HepG2 (cell line): ENCODE results near the gene CD4. TPM values are rescaled to one million over a fixed set of nuclear protein-coding genes. Genes with fewer than 3 reads are reported as not detected.

ENCODE experiments used
- DNMT1 ChIP-seq: sonication (generic); formaldehyde crosslinking; IDR thresholded peaks from 2 replicates; pipeline ENCODE4 v1.5.1; 2020; ENCODE audit warnings: mild to moderate bottlenecking, missing genetic modification reagents
- E2F5 ChIP-seq: sonication (generic); formaldehyde crosslinking; conservative IDR thresholded peaks from 2 replicates; pipeline ENCODE4 v1.4.0; 2020; ENCODE audit warnings: missing genetic modification reagents
- FOXC1 ChIP-seq: sonication (generic); formaldehyde crosslinking; IDR thresholded peaks from 2 replicates; pipeline ENCODE4 v1.8.0; 2022; ENCODE audit warnings: mild to moderate bottlenecking, missing genetic modification reagents, borderline replicate concordance
- JARID2 ChIP-seq: sonication (generic); formaldehyde crosslinking; IDR thresholded peaks from 2 replicates; pipeline ENCODE4 v1.8.1; 2023; ENCODE audit warnings: missing genetic modification reagents, inconsistent platforms; ENCODE audit not compliant: insufficient replicate concordance
- KDM5B ChIP-seq: sonication (generic); formaldehyde crosslinking; IDR thresholded peaks from 2 replicates; pipeline ENCODE4 v1.4.0; 2020; ENCODE audit warnings: missing genetic modification reagents, mild to moderate bottlenecking, borderline replicate concordance
- TEAD3 ChIP-seq: optimal IDR thresholded peaks from 2 replicates; pipeline ENCODE3; 2016; ENCODE audit warnings: borderline replicate concordance
- ZBTB37 ChIP-seq: sonication (generic); formaldehyde crosslinking; IDR thresholded peaks from 2 replicates; pipeline ENCODE4 v1.4.0; 2020; ENCODE audit warnings: mild to moderate bottlenecking, missing genetic modification reagents
- ZBTB40 ChIP-seq, 2 experiments: fragments of 450-650 bp in 1 of 2; sonication (generic) in 1 of 2; formaldehyde crosslinking in 1 of 2; IDR thresholded peaks; 2 replicates each; pipeline versions ENCODE4 v1.6.1 to v1.8.0; 2016 to 2022; ENCODE audit warnings: antibody characterized with exemption in 1 of 2, mild to moderate bottlenecking in 1 of 2, missing genetic modification reagents in 1 of 2
- ZMYM4 ChIP-seq: sonication (generic); formaldehyde crosslinking; IDR thresholded peaks from 2 replicates; pipeline ENCODE4 v1.8.1; 2023; ENCODE audit warnings: mild to moderate bottlenecking, missing genetic modification reagents
- ZNF160 ChIP-seq: sonication (generic); formaldehyde crosslinking; IDR thresholded peaks from 2 replicates; pipeline ENCODE4 v1.8.0; 2022; ENCODE audit warnings: mild to moderate bottlenecking, inconsistent platforms, missing genetic modification reagents
- ZNF350 ChIP-seq: sonication (generic); formaldehyde crosslinking; IDR thresholded peaks from 2 replicates; pipeline ENCODE4 v1.4.0; 2020; ENCODE audit warnings: mild to moderate bottlenecking, low read depth, missing genetic modification reagents, borderline replicate concordance
- ZNF431 ChIP-seq: sonication (generic); formaldehyde crosslinking; IDR thresholded peaks from 2 replicates; pipeline ENCODE4 v1.9.0; 2022; ENCODE audit warnings: missing genetic modification reagents, low read depth, mild to moderate bottlenecking, borderline replicate concordance
- ZNF503 ChIP-seq: sonication (generic); formaldehyde crosslinking; IDR thresholded peaks from 2 replicates; pipeline ENCODE4 v1.4.0; 2020; ENCODE audit warnings: missing genetic modification reagents
- polyA plus RNA-seq, 8 experiments: library from polyadenylated mRNA; depleted of rRNA in 3 of 8; stranded (reverse) in 7 of 8; unstranded in 1 of 8; fragments of >200 nt; fragmentation: Illumina TruSeq in 4 of 8; extraction: Trizol in 4 of 8; gene quantifications; 2 replicates each; pipeline versions ENCODE4 v1.2.1 to v1.2.3, GENCODE V29; 2011 to 2016; ENCODE audit warnings: low read depth in 4 of 8, missing spikeins in 1 of 8, mixed read lengths in 1 of 8; ENCODE audit not compliant: insufficient read depth in 1 of 8
- total RNA-seq, 5 experiments: library from RNA; depleted of rRNA; stranded (reverse); fragments of >200 nt; fragmentation: Illumina TruSeq; extraction: Trizol; gene quantifications; 2 replicates each; pipeline ENCODE4 v1.2.3, GENCODE V29; 2016; ENCODE audit warnings: low read depth in 1 of 5

CD4 gene
- total and polyA plus RNA-seq, 2 of the 13 experiments (the other 11 are each of a cell fraction or from before 2014, with no cell fraction given): 0.07 to 0.95 TPM

- TF ChIP-seq E2F5 (CRISPR knock-in tag) (no peak), ZNF350 (CRISPR knock-in tag) (peak; percentile 50; the same call in 1 of the 2 replicates), KDM5B (CRISPR knock-in tag) (peak; percentile 37; the same call in 1 of the 2 replicates), FOXC1 (CRISPR knock-in tag) (peak; percentile 50; the same call in 1 of the 2 replicates), JARID2 (CRISPR knock-in tag) (no peak), ZBTB40 (IDR thresholded peaks at IDR 0.05) (no peak), ZBTB40 (CRISPR knock-in tag; IDR thresholded peaks at IDR 0.05) (no peak), ZNF503 (CRISPR knock-in tag) (no peak), ZNF431 (CRISPR knock-in tag) (0 out of 2 replicates have a peak, but pooled peaks have one; percentile 34), ZMYM4 (CRISPR knock-in tag) (no peak), DNMT1 (CRISPR knock-in tag) (peak; percentile 39; the same call in 1 of the 2 replicates), ZBTB37 (CRISPR knock-in tag) (no peak), ZNF160 (no peak), TEAD3 (peak; percentile 85)
These were observed 36.2 kb downstream of the CD4 start (continued) for GRCh38 chr12:6825398-6826124.
